Measurements from ENCODE around the gene ADAMTSL3. TPM values are rescaled to one million over a fixed set of nuclear protein-coding genes. Genes with fewer than 3 reads are reported as not detected.

ADAMTSL3 gene
- total and polyA plus RNA-seq, 2 of the 4 experiments (the other 2 are of a cell fraction): under 0.01 to 0.02 TPM

DNA sequence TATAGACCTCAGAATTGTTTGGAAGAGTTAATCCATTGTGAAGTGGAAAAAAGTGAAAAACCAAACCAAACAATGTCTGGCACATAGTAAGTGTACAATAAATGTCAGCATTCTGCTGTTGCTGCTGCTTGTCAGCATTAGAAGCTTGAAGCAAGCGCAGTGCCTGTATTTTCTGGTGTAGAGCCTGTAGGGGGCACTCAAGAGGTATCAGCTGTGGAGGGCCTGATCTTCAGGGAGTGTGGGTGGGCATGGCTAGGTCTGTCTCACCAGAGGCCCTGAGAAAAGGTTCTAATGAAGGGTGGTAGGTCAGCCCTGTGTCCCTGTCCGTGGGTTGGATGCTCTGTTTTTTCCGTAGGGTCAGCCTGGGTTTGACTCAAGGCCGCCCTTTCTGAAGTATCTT lies 3.6 kb downstream of the ADAMTSL3 start:
- Histone ChIP-seq H2BK20ac (ENCODE audit: low read depth, low read length) (no peak overlapping the region), H3K27me3 (ENCODE audit: control insufficient read depth, insufficient read depth, low read length) (peaks cover 18% of the 10 kb centered on the region; the same call in 1 of the 2 replicates), H3K56ac (ENCODE audit: extremely low read depth, insufficient read depth, low read length) (no peak overlapping the region), H4K20me1 (ENCODE audit: insufficient read depth, low read length) (no peaks in the 10 kb centered on the region), H2BK5ac (ENCODE audit: low read depth, low read length, poor library complexity, severe bottlenecking) (no peak overlapping the region), H3K4ac (ENCODE audit: low read depth, low read length) (no peak overlapping the region), H3K4me2 (ENCODE audit: low read depth, low read length) (no peak overlapping the region), H3K4me1 (ENCODE audit: control insufficient read depth, insufficient read depth, low read length) (no peaks in the 10 kb centered on the region), H3K36me3 (ENCODE audit: control insufficient read depth, insufficient read depth, low read length) (no peaks in the 10 kb centered on the region), H2BK15ac (ENCODE audit: low read depth, low read length) (no peak overlapping the region), H3K23ac (ENCODE audit: low read depth, low read length) (no peak overlapping the region), H3K9me1 (ENCODE audit: insufficient read depth, low read length) (no peaks in the 10 kb centered on the region), H3K27ac (ENCODE audit: insufficient read depth, low read length) (no peak overlapping the region), H4K5ac (ENCODE audit: low read depth, low read length) (no peak overlapping the region), H3K4me3 (ENCODE audit: insufficient read depth, low read depth, low read length) (no peak overlapping the region), H3K9ac (ENCODE audit: low read depth, low read length) (no peak overlapping the region), H3K9me3 (ENCODE audit: control insufficient read depth, insufficient read depth, low read length) (peaks cover 10% of the 10 kb centered on the region), H4K91ac (ENCODE audit: insufficient read depth, low read depth, low read length) (no peak overlapping the region), H2BK120ac (ENCODE audit: low read depth, low read length) (no peak overlapping the region), H2AK9ac (replicated peaks; ENCODE audit: low read depth, low read length, poor library complexity) (no peak overlapping the region), H3K18ac (ENCODE audit: low read depth, low read length) (no peak overlapping the region), H3K14ac (replicated peaks; ENCODE audit: low read depth, low read length) (no peak overlapping the region), H2AFZ (replicated peaks; ENCODE audit: low read length, poor library complexity) (no peak overlapping the region), H4K8ac (ENCODE audit: low read depth in 2 of 2, low read length in 2 of 2) (no peak overlapping the region), H3K79me1 (ENCODE audit: low read depth in 1 of 2, low read length in 2 of 2) (no peaks in the 10 kb centered on the region), H2AK5ac (ENCODE audit: low read depth, low read length) (no peak overlapping the region)
- dilution Hi-C loops (cut with HindIII; ENCODE audit: low sequenced_read_pairs, unreplicated experiment): no loop called here
- BruUV-seq (replicated peaks): no TSS peak
- CTCF ChIA-PET: interaction anchor here (0.9 kb wide), 1 partner anchor 92 kb away, joined by 4 read pairs; no protein-coding TSS in a partner anchor
- 63% methylated on average over 2 of the region's 4 CpGs; no CpG with 5 or more reads in 1 of the 2 experiments for WGBS, 2 experiments (ENCODE audit: extremely low coverage in 2 of 2, insufficient read length in 1 of 2)
- TF ChIP-seq RFX5 (IDR thresholded peaks at IDR 0.05; ENCODE audit: low read depth, low read length) (no peak), RAD21 (IDR thresholded peaks at IDR 0.05; ENCODE audit: low read length) (no peak), BHLHE40 (IDR thresholded peaks at IDR 0.05; ENCODE audit: low read depth, low read length) (no peak), POLR2A (IDR thresholded peaks at IDR 0.05; ENCODE audit: low read depth, low read length) (no peak), FOS (IDR thresholded peaks at IDR 0.05; ENCODE audit: low read depth, low read length) (no peak), MXI1 (IDR thresholded peaks at IDR 0.05; ENCODE audit: borderline replicate concordance, low read depth, low read length) (no peak), NFE2L2 (IDR thresholded peaks at IDR 0.05; ENCODE audit: low read depth, low read length) (no peak), MAFK (IDR thresholded peaks at IDR 0.05; ENCODE audit: low read depth, low read length) (no peak), CEBPB (IDR thresholded peaks at IDR 0.05; ENCODE audit: low read depth, low read length) (no peak)
- TF ChIP-seq, protein P1, sequence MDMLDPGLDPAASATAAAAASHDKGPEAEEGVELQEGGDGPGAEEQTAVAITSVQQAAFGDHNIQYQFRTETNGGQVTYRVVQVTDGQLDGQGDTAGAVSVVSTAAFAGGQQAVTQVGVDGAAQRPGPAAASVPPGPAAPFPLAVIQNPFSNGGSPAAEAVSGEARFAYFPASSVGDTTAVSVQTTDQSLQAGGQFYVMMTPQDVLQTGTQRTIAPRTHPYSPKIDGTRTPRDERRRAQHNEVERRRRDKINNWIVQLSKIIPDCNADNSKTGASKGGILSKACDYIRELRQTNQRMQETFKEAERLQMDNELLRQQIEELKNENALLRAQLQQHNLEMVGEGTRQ (IDR thresholded peaks at IDR 0.05; ENCODE audit: low read depth, low read length): no peak
- TF ChIP-seq, protein P2, sequence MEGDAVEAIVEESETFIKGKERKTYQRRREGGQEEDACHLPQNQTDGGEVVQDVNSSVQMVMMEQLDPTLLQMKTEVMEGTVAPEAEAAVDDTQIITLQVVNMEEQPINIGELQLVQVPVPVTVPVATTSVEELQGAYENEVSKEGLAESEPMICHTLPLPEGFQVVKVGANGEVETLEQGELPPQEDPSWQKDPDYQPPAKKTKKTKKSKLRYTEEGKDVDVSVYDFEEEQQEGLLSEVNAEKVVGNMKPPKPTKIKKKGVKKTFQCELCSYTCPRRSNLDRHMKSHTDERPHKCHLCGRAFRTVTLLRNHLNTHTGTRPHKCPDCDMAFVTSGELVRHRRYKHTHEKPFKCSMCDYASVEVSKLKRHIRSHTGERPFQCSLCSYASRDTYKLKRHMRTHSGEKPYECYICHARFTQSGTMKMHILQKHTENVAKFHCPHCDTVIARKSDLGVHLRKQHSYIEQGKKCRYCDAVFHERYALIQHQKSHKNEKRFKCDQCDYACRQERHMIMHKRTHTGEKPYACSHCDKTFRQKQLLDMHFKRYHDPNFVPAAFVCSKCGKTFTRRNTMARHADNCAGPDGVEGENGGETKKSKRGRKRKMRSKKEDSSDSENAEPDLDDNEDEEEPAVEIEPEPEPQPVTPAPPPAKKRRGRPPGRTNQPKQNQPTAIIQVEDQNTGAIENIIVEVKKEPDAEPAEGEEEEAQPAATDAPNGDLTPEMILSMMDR (conservative IDR thresholded peaks at IDR 0.05; ENCODE audit: low read depth, low read length): no peak
- ATAC-seq (ENCODE audit: low read depth): no peak
- in situ Hi-C loops (cut with MboI; ENCODE audit: low sequenced_read_pairs): no loop called here
- intact Hi-C loops (cut with micrococcal nuclease): no loop called here
- POLR2A ChIA-PET (ENCODE audit: unreplicated experiment): no interaction called here
- DNase-seq: no peak
